Measurements from ENCODE around the gene RAB7B.
A peak's percentile ranks its signal among the peaks of the same experiment; 100 is the strongest.

Gene RAB7B

GRCh38 chr1:206036663-206037455, 33.7 kb upstream of the RAB7B start:
- Histone ChIP-seq H3K9me3 (ENCODE audit: control insufficient read depth, low read length) (no peaks in the 10 kb centered on the region), H3K9ac (ENCODE audit: low read length) (no peak overlapping the region), H3K27me3 (ENCODE audit: control insufficient read depth, insufficient read depth, low read length) (no peaks in the 10 kb centered on the region), H3K4me3 (ENCODE audit: low read length) (no peak overlapping the region), H3K36me3 (ENCODE audit: control insufficient read depth, insufficient read depth, low read length) (no peaks in the 10 kb centered on the region), H3K4me1 (ENCODE audit: control insufficient read depth, insufficient read depth, low read length) (peaks cover 5% of the 10 kb centered on the region)

DNA sequence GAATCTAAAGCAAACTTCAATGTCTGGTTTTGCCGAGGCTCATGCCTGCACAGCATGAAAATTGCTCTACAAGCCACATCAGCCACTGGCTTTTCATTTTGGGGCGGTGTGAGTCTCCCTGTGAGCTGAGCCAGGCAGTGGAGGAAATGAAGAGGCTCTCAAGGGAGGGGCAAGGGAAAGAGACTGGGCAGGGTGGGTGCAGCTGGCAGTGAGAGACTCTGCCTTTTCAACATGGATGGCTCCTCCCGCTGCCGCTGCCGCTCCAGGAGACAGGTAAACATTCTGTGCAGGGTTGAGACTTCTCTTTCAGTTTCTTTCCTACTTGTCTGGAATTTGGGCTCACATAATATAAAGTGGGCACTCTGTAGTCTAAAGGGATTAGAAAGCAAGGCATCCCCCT, 31.8 kb upstream of the RAB7B start:
- peak overlapping the region; percentile 46 for H3K9ac ChIP-seq (ENCODE audit: low read length)

DNA sequence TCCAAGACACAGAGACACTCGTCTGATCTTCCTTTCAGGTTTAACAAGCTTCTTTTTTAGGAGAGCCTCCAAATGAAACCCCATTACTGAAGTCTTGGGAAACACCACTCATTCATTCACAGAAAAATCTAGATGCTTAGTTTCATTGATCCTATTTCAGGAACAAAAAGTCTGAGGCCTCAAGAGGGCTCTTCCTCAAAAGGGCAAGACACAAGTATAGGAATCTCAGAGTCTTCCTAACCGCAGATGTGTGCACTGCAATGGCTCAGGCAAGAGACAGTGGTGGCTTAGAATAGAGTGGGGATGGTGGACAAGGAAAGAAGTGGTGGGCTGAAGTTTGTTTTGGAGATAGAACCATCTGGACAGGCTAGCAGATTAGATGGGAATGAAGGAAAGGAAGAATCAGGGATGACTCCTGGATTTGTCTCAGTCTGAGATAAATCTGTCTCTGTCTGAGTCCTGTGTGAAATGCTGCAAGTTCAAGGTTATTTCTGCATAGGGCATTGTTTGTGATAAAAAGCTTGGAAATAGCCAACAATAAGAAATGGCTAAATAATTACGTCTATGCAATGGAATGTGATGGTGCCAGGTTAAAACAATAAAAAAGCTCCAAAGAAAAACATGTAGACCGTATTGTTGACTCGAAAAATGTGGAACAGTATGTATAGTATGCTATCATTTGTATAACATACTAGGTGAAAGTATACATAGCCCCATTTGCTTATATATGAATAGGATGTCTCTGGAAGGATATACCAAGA, 29.4 kb upstream of the RAB7B start:
- Histone ChIP-seq H3K9me3 (ENCODE audit: control insufficient read depth, low read length) (no peaks in the 10 kb centered on the region), H3K36me3 (ENCODE audit: control insufficient read depth, insufficient read depth, low read length) (no peaks in the 10 kb centered on the region), H3K4me1 (ENCODE audit: control insufficient read depth, insufficient read depth, low read length) (peaks cover 5% of the 10 kb centered on the region), H3K9ac (ENCODE audit: low read length) (no peak overlapping the region), H3K27me3 (ENCODE audit: control insufficient read depth, insufficient read depth, low read length) (no peaks in the 10 kb centered on the region), H3K4me3 (ENCODE audit: low read length) (no peak overlapping the region)

More for the DNA sequence above, 31.8 kb upstream of the RAB7B start:
- H3K27me3 ChIP-seq (ENCODE audit: control insufficient read depth, insufficient read depth, low read length): no peaks in the 10 kb centered on the region
- no peak overlapping the region for H3K4me3 ChIP-seq (ENCODE audit: low read length)
- peaks cover 5% of the 10 kb centered on the region for H3K4me1 ChIP-seq (ENCODE audit: control insufficient read depth, insufficient read depth, low read length)
- H3K36me3 ChIP-seq (ENCODE audit: control insufficient read depth, insufficient read depth, low read length): no peaks in the 10 kb centered on the region
- H3K9me3 ChIP-seq (ENCODE audit: control insufficient read depth, low read length): no peaks in the 10 kb centered on the region

DNA sequence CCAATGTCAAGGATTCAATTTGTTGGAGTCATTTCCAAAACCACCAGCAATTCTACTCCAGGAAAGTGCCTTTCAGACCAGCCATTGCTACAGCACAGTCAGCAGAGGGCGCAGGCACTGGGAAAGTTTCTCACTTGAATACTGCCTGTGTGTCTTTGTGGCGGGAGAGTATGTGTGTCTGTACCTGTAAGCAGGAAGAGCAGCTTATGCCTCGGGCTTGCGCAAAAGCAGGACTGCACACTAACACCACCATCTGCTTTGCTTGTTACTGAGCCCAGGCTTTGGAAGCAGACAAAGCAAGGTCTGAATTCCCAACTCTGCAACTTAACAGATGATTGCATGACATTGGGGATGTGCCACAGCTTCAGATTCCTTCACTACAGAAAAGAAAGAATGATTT, 27.5 kb upstream of the RAB7B start:
- Histone ChIP-seq H3K4me1 (ENCODE audit: control insufficient read depth, insufficient read depth, low read length) (peaks cover 10% of the 10 kb centered on the region), H3K9ac (ENCODE audit: low read length) (no peak overlapping the region), H3K9me3 (ENCODE audit: control insufficient read depth, low read length) (no peaks in the 10 kb centered on the region), H3K36me3 (ENCODE audit: control insufficient read depth, insufficient read depth, low read length) (no peaks in the 10 kb centered on the region), H3K4me3 (ENCODE audit: low read length) (no peak overlapping the region), H3K27me3 (ENCODE audit: control insufficient read depth, insufficient read depth, low read length) (no peaks in the 10 kb centered on the region)

DNA sequence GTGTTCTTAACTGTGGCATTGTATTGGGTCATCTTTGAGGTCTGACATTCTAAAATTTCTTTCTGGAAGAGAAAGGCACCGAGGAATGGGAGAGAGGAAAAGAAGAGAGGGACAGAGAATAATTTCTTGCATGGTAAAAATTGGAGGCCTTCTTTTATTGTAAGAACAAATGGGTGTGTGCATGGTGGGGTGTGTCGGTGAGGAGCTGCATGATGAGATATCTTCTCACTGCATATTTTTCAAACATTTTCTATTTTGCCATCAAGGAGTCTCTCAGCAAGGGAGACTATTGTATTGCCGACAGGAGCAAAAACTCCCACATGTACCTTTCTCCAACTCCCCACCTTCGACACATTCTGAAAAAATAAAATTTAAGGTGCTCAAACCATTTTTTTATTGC, 27.0 kb upstream of the RAB7B start:
- H3K4me1 ChIP-seq (ENCODE audit: control insufficient read depth, insufficient read depth, low read length): peaks cover 16% of the 10 kb centered on the region
- no peaks in the 10 kb centered on the region for H3K27me3 ChIP-seq (ENCODE audit: control insufficient read depth, insufficient read depth, low read length)
- H3K9me3 ChIP-seq (ENCODE audit: control insufficient read depth, low read length): no peaks in the 10 kb centered on the region

GRCh38 chr1:206029484-206029883, 26.3 kb upstream of the RAB7B start:
- Histone ChIP-seq H3K9me3 (ENCODE audit: control insufficient read depth, low read length) (no peaks in the 10 kb centered on the region), H3K9ac (ENCODE audit: low read length) (no peak overlapping the region), H3K27me3 (ENCODE audit: control insufficient read depth, insufficient read depth, low read length) (no peaks in the 10 kb centered on the region), H3K4me1 (ENCODE audit: control insufficient read depth, insufficient read depth, low read length) (peaks cover 18% of the 10 kb centered on the region), H3K36me3 (ENCODE audit: control insufficient read depth, insufficient read depth, low read length) (no peaks in the 10 kb centered on the region), H3K4me3 (ENCODE audit: low read length) (no peak overlapping the region)

More for the DNA sequence above, 27.0 kb upstream of the RAB7B start:
- Histone ChIP-seq H3K9ac (ENCODE audit: low read length) (no peak overlapping the region), H3K36me3 (ENCODE audit: control insufficient read depth, insufficient read depth, low read length) (no peaks in the 10 kb centered on the region), H3K4me3 (ENCODE audit: low read length) (no peak overlapping the region)

GRCh38 chr1:206025283-206025820, 22.2 kb upstream of the RAB7B start:
- Histone ChIP-seq H3K36me3 (ENCODE audit: control insufficient read depth, insufficient read depth, low read length) (peaks cover 13% of the 10 kb centered on the region), H3K9me3 (ENCODE audit: control insufficient read depth, low read length) (no peaks in the 10 kb centered on the region), H3K9ac (ENCODE audit: low read length) (no peak overlapping the region), H3K4me1 (ENCODE audit: control insufficient read depth, insufficient read depth, low read length) (peaks cover 25% of the 10 kb centered on the region), H3K4me3 (ENCODE audit: low read length) (peak overlapping the region; percentile 6), H3K27me3 (ENCODE audit: control insufficient read depth, insufficient read depth, low read length) (no peaks in the 10 kb centered on the region)

DNA sequence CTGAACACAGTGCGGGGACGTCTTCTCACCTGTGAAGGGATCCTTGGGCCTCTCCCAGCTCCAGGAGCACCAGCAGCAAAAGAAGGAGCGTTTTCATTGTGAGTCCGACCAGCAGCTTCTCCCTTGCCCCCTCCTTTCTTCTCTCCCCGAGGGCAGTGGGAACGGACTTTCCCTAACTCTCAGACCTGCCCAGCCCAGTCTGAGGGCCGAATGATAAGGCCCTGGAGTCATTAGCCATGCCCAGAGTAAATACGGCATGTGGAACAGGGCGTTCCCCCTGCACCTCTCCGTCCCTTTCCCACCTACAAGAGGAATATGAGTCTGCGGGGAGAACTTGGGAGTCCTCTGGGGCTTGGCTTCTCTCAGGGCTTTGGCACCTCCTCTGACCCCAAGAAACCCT, 20.5 kb upstream of the RAB7B start, which contains the start of gene CTSE:
Gene CTSE (minus strand): TSS at position 201 of the 400 bp plus-strand sequence. CDS start 104 bp downstream, at position 97.
- peaks cover 13% of the 10 kb centered on the region for H3K36me3 ChIP-seq (ENCODE audit: control insufficient read depth, insufficient read depth, low read length)
- H3K9me3 ChIP-seq (ENCODE audit: control insufficient read depth, low read length): no peaks in the 10 kb centered on the region
- H3K9ac ChIP-seq (ENCODE audit: low read length): peak within 1 kb of the TSS; percentile 93
- peak within 1 kb of the TSS; percentile 90 for H3K4me3 ChIP-seq (ENCODE audit: low read length)
- peaks cover 25% of the 10 kb centered on the region for H3K4me1 ChIP-seq (ENCODE audit: control insufficient read depth, insufficient read depth, low read length)
- no peaks in the 10 kb centered on the region for H3K27me3 ChIP-seq (ENCODE audit: control insufficient read depth, insufficient read depth, low read length)

- H3K4me1 ChIP-seq (ENCODE audit: control insufficient read depth, insufficient read depth, low read length): peaks cover 25% of the 10 kb centered on the region
- no peaks in the 10 kb centered on the region for H3K27me3 ChIP-seq (ENCODE audit: control insufficient read depth, insufficient read depth, low read length)
- peak overlapping the region; percentile 93 for H3K9ac ChIP-seq (ENCODE audit: low read length)
- H3K9me3 ChIP-seq (ENCODE audit: control insufficient read depth, low read length): no peaks in the 10 kb centered on the region
- H3K36me3 ChIP-seq (ENCODE audit: control insufficient read depth, insufficient read depth, low read length): peaks cover 13% of the 10 kb centered on the region
- peak overlapping the region; percentile 90 for H3K4me3 ChIP-seq (ENCODE audit: low read length)
These were observed 19.6 kb upstream of the RAB7B start for GRCh38 chr1:206022766-206023165.

- Histone ChIP-seq H3K4me1 (ENCODE audit: control insufficient read depth, insufficient read depth, low read length) (peaks cover 25% of the 10 kb centered on the region), H3K4me3 (ENCODE audit: low read length) (peak overlapping the region; percentile 90), H3K9ac (ENCODE audit: low read length) (peak overlapping the region; percentile 93), H3K36me3 (ENCODE audit: control insufficient read depth, insufficient read depth, low read length) (peaks cover 13% of the 10 kb centered on the region), H3K9me3 (ENCODE audit: control insufficient read depth, low read length) (no peaks in the 10 kb centered on the region), H3K27me3 (ENCODE audit: control insufficient read depth, insufficient read depth, low read length) (no peaks in the 10 kb centered on the region)
These were observed 18.6 kb upstream of the RAB7B start for GRCh38 chr1:206021626-206022365.

DNA sequence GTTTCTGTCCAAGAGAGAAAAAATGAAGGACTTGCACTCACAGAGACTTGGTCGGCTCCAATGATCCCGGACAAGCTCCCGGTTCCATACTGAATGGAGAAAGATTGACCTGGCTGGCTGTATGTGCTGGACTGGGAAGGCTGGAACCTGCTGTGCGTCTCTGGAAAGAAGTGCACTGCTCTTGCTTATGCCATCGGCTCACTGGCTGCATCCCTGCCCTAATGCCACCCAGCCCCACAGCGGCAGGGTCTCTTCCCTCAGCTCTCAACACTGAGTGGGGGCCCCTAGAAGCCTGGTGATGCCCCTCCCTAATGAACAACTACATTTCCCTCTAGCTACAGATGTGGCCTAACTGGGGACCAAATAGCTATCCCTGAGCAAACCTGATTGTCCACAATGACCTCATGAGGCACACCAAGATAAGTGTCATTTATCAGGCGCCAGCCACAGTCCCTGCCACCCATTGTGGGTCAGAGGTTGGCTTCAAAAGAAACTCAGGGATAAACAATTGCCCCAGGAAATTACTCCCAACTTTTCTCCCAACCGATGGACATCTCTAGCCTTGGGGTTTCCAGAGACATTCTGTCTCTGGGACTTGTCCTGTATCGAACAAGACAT, 17.9 kb upstream of the RAB7B start:
- Histone ChIP-seq H3K36me3 (ENCODE audit: control insufficient read depth, insufficient read depth, low read length) (peaks cover 13% of the 10 kb centered on the region), H3K27me3 (ENCODE audit: control insufficient read depth, insufficient read depth, low read length) (no peaks in the 10 kb centered on the region), H3K4me1 (ENCODE audit: control insufficient read depth, insufficient read depth, low read length) (peaks cover 25% of the 10 kb centered on the region), H3K9me3 (ENCODE audit: control insufficient read depth, low read length) (no peaks in the 10 kb centered on the region), H3K4me3 (ENCODE audit: low read length) (peak overlapping the region; percentile 90), H3K9ac (ENCODE audit: low read length) (peak overlapping the region; percentile 93)

Data from mucosa of stomach (tissue), 1 donor.